Endodermal cell (in vitro differentiated cells): ENCODE data around the gene RPS6KA4. TPM values are rescaled to one million over a fixed set of nuclear protein-coding genes. Genes with fewer than 3 reads are reported as not detected.

Experiments used
- DNase-seq: peaks from one replicate; pipeline ENCODE4 v3.0.0-alpha.2; 2017
- H3K27ac ChIP-seq: 2 replicates; pipeline ENCODE4 v1.5.1; 2013; ENCODE audit warnings: mild to moderate bottlenecking, low read depth, low read length, moderate library complexity
- H3K27me3 ChIP-seq: 2 replicates; pipeline ENCODE4 v1.6.1; 2013; ENCODE audit warnings: mild to moderate bottlenecking, low read length, moderate library complexity; ENCODE audit not compliant: insufficient read depth, control insufficient read depth, poor library complexity, severe bottlenecking
- H3K36me3 ChIP-seq: 2 replicates; pipeline ENCODE4 v1.7.0; 2013; ENCODE audit warnings: mild to moderate bottlenecking, low read length, moderate library complexity; ENCODE audit not compliant: control insufficient read depth, insufficient read depth
- H3K4me1 ChIP-seq: one replicate; pipeline ENCODE4 v1.7.0; 2013; ENCODE audit warnings: low read length; ENCODE audit not compliant: control insufficient read depth, insufficient read depth
- H3K4me3 ChIP-seq: 2 replicates; pipeline ENCODE4 v1.5.1; 2013; ENCODE audit warnings: mild to moderate bottlenecking, low read length, moderate library complexity
- H3K9ac ChIP-seq: 2 replicates; pipeline ENCODE4 v1.6.1; 2013; ENCODE audit warnings: mild to moderate bottlenecking, low read length, moderate library complexity; ENCODE audit not compliant: poor library complexity, severe bottlenecking; ENCODE audit errors: extremely low read depth
- H3K9me3 ChIP-seq: 2 replicates; pipeline ENCODE4 v1.6.1; 2013; ENCODE audit warnings: mild to moderate bottlenecking, low read length, moderate library complexity; ENCODE audit not compliant: control insufficient read depth
- H3K27ac Mint-ChIP-seq: 2 replicates; pipeline ENCODE4 v1.8.0; 2020; ENCODE audit warnings: mixed read lengths
- H3K27me3 Mint-ChIP-seq: 2 replicates; pipeline ENCODE4 v1.8.0; 2021; ENCODE audit warnings: mild to moderate bottlenecking, mixed read lengths; ENCODE audit not compliant: insufficient read depth
- H3K36me3 Mint-ChIP-seq: 2 replicates; pipeline ENCODE4 v1.8.0; 2020; ENCODE audit warnings: low read depth, mixed read lengths
- H3K4me1 Mint-ChIP-seq: 2 replicates; pipeline ENCODE4 v1.8.0; 2020; ENCODE audit warnings: mixed read lengths
- H3K4me3 Mint-ChIP-seq: 2 replicates; pipeline ENCODE4 v1.8.0; 2020; ENCODE audit warnings: mild to moderate bottlenecking, moderate library complexity, mixed read lengths
- H3K9me3 Mint-ChIP-seq: 2 replicates; pipeline ENCODE4 v1.8.0; 2020; ENCODE audit warnings: mild to moderate bottlenecking, mixed read lengths
- CTCF ChIP-seq: fragments of 200-600 bp; sonication (generic); conservative IDR thresholded peaks from 2 replicates; pipeline ENCODE4 v1.5.0; 2021; ENCODE audit warnings: antibody characterized with exemption, mild to moderate bottlenecking
- WGBS, 2 experiments: methylation state at CpG; one replicate each; pipeline versions ENCODE4 v1.1.5 to v1.1.7; 2013; ENCODE audit warnings: missing lambda C conversion rate in 2 of 2, mixed read lengths in 1 of 2; ENCODE audit not compliant: insufficient coverage in 1 of 2, insufficient read length in 1 of 2; 5-methylcytosine and 5-hydroxymethylcytosine counted together
- microRNA-seq: library from miRNA; unstranded; fragments of <30 nt; microRNA quantifications from one replicate; pipeline ENCODE4 v1.2.0, GENCODE V29; 2020; ENCODE audit warnings: borderline microRNAs expressed
- total RNA-seq, 2 donors: library from RNA; stranded (reverse); fragmentation: NEBNext Ultra II Directional in 1 of 2; extraction: Animal tissue kit (Norgen Biotek cat#: 25700) in 1 of 2; gene quantifications; 2 replicates in 1 of 2; 3 replicates in 1 of 2; pipeline ENCODE4 v1.2.1, GENCODE V29; 2021

Gene RPS6KA4
- total RNA-seq, 2 donors from 2014 or later = 13.5 to 14.5 TPM

DNA sequence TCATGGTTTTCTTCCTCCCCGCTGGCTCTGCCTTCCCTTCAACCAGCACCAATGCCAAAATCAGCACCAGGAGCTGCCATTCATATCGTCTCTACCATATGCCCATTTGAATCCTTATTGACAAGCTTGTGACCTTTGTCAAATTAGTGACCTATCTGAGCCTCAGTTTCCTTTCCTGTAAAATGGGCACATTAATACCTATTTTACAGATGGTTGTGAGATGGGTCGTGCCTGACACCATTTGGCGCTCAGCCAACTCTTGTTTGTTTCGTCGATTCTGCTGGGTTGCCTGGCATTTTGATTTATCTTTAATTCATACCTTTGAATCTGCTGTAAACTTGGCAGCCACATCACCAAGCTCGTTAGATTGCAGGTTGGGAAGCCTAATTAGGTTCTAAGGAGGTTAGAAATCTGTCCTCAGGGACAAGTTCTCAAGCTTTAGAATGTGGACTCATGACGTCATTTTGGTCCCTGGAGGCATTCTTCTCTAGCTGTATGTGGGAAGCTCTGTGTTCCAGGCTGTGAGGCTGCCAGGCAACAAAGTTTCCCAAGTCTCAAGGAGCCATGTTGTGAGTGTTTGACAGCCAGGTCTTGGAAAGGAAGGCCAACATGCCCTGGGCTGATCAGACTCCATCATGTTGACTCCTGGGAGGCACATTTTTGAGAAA, 61.0 kb downstream of the RPS6KA4 start:
- H3K4me3 ChIP-seq = no peak overlapping the region
- no peak overlapping the region for H3K4me3 Mint-ChIP-seq
- H3K4me1 ChIP-seq = no peaks in the 10 kb centered on the region
- no peak for DNase-seq
- no peaks in the 10 kb centered on the region for H3K36me3 Mint-ChIP-seq
- H3K27me3 ChIP-seq = no peaks in the 10 kb centered on the region
- no peak overlapping the region for H3K27ac Mint-ChIP-seq
- peaks cover 15% of the 10 kb centered on the region for H3K9me3 ChIP-seq
- no peak overlapping the region for H3K27ac ChIP-seq
- H3K4me1 Mint-ChIP-seq = peaks cover 5% of the 10 kb centered on the region
- H3K9ac ChIP-seq = no peak overlapping the region
- H3K36me3 ChIP-seq = no peaks in the 10 kb centered on the region
- 89 to 97% methylated on average over 7 to 8 of the region's 8 CpGs for WGBS, 2 experiments
- no peak for TF ChIP-seq CTCF
- peaks cover 8% of the 10 kb centered on the region for H3K27me3 Mint-ChIP-seq
- peaks cover 20% of the 10 kb centered on the region for H3K9me3 Mint-ChIP-seq

Small RNA genes within 50 kb of the gene (microRNA-seq; reads per million reads assigned to microRNA genes)
- gene MIR1237 = not detected
- not detected for gene MIR7155

Other genes with a start within 250 kb of the RPS6KA4 start
- 10 to 100 TPM; 23.0 to 41.9 TPM for gene MACROD1, start 193.0 kb upstream of the RPS6KA4 start, total RNA-seq
- 100 to 1,000 TPM; 230 to 257 TPM for gene STIP1, start 173.0 kb upstream of the RPS6KA4 start, total RNA-seq
- 1 to 10 TPM; 4.2 to 5.3 TPM for gene FERMT3, start 152.4 kb upstream of the RPS6KA4 start, total RNA-seq
- gene TRPT1, start 133.0 kb upstream of the RPS6KA4 start, total RNA-seq = 10 to 100 TPM; 45.6 to 60.4 TPM
- gene NUDT22, start 132.9 kb upstream of the RPS6KA4 start, total RNA-seq = 10 to 100 TPM; 54.4 to 55.9 TPM
- 10 to 100 TPM; 20.3 to 22.9 TPM for gene DNAJC4, start 128.6 kb upstream of the RPS6KA4 start, total RNA-seq
- gene VEGFB, start 124.6 kb upstream of the RPS6KA4 start, total RNA-seq = 10 to 100 TPM; 58.9 to 78.4 TPM
- 10 to 100 TPM; 44.6 to 53.7 TPM for gene FKBP2, start 118.1 kb upstream of the RPS6KA4 start, total RNA-seq
- gene PPP1R14B, start 112.2 kb upstream of the RPS6KA4 start, total RNA-seq = 100 to 1,000 TPM; 228 to 265 TPM
- 10 to 100 TPM; 75.0 to 83.2 TPM for gene PLCB3, start 107.6 kb upstream of the RPS6KA4 start, total RNA-seq
- 10 to 100 TPM; 42.3 to 48.2 TPM for gene BAD, start 74.5 kb upstream of the RPS6KA4 start, total RNA-seq
- 10 to 100 TPM; 57.7 to 58.4 TPM for gene GPR137, start 73.3 kb upstream of the RPS6KA4 start, total RNA-seq
- gene KCNK4, start 67.9 kb upstream of the RPS6KA4 start, total RNA-seq = not detected
- not detected for gene CATSPERZ, start 58.8 kb upstream of the RPS6KA4 start, total RNA-seq
- gene ESRRA, start 53.6 kb upstream of the RPS6KA4 start, total RNA-seq = 10 to 100 TPM; 22.8 to 34.5 TPM
- gene TRMT112, start 41.6 kb upstream of the RPS6KA4 start, total RNA-seq = 100 to 1,000 TPM; 265 to 352 TPM
- 100 to 1,000 TPM; 235 to 289 TPM for gene PRDX5, start 41.0 kb upstream of the RPS6KA4 start, total RNA-seq
- 10 to 100 TPM; 14.2 to 15.2 TPM for gene CCDC88B, start 19.0 kb upstream of the RPS6KA4 start, total RNA-seq
- not detected for gene SLC22A11, start 196.8 kb downstream of the RPS6KA4 start, total RNA-seq
- gene SLC22A12, start 232.1 kb downstream of the RPS6KA4 start, total RNA-seq = not detected